B cell (primary cell): Measurements from ENCODE around the gene SMURF1. TPM values are rescaled to one million over a fixed set of nuclear protein-coding genes. Genes with fewer than 3 reads are reported as not detected.

ENCODE experiments used
- ATAC-seq: fragments of 200-7000 bp; cut with Tn5 transposase; one replicate; pipeline ENCODE4 v1.10.0; 2021; ENCODE audit warnings: low read depth, mild to moderate bottlenecking, moderate number of reproducible peaks, moderate library complexity
- CTCF ChIA-PET: fragments of 350-600 bp; sonication (Branson Sonifier 250); formaldehyde crosslinking; loops from one replicate; lab custom pipeline; 2021; ENCODE audit warnings: antibody characterized with exemption, inconsistent platforms; lab: Charles Lee
- POLR2A ChIA-PET: fragments of 350-600 bp; sonication (Branson Sonifier 250); formaldehyde crosslinking; loops from one replicate; lab custom pipeline; 2021; ENCODE audit warnings: antibody characterized with exemption; lab: Charles Lee
- DNase-seq: peaks from one replicate; pipeline ENCODE4 v3.0.0; 2013
- H2AFZ ChIP-seq: 2 replicates; pipeline ENCODE4 v1.6.1; 2012; ENCODE audit warnings: mild to moderate bottlenecking, low read depth, low read length; ENCODE audit not compliant: insufficient read depth, poor library complexity, severe bottlenecking
- H3K27ac ChIP-seq, 2 donors: 1 replicate in 1 of 2; 2 replicates in 1 of 2; pipeline ENCODE4 v1.5.1; 2012 to 2013; ENCODE audit warnings: low read length in 2 of 2, mild to moderate bottlenecking in 2 of 2, moderate library complexity in 1 of 2
- H3K27me3 ChIP-seq, 4 experiments: fragments of 200-600 bp in 1 of 4; sonication (generic) in 1 of 4; replicated peaks in 1 of 4; 1 replicate in 2 of 4; 2 replicates in 2 of 4; pipeline versions ENCODE4 v1.6.1 to v1.7.0; 2013 to 2016; ENCODE audit warnings: low read length in 3 of 4, mild to moderate bottlenecking in 2 of 4, mixed read lengths in 1 of 4, moderate library complexity in 1 of 4; ENCODE audit not compliant: insufficient read depth in 4 of 4, control insufficient read depth in 3 of 4; ENCODE audit errors: control extremely low read depth in 1 of 4
- H3K36me3 ChIP-seq, 2 experiments: replicated peaks in 1 of 2; 1 replicate in 1 of 2; 2 replicates in 1 of 2; pipeline versions ENCODE4 v1.6.1 to v1.7.1; 2013; ENCODE audit warnings: low read length in 1 of 2; ENCODE audit not compliant: insufficient read depth in 2 of 2, control insufficient read depth in 1 of 2; ENCODE audit errors: control extremely low read depth in 1 of 2, extremely low read depth in 1 of 2
- H3K4me1 ChIP-seq, 2 donors: fragments of 200-600 bp in 1 of 2; sonication (generic) in 1 of 2; 1 replicate in 1 of 2; 2 replicates in 1 of 2; pipeline versions ENCODE4 v1.5.1 to v1.6.1; 2013 to 2017; ENCODE audit warnings: low read length in 2 of 2; ENCODE audit not compliant: control insufficient read depth in 2 of 2, insufficient read depth in 2 of 2
- H3K4me2 ChIP-seq: replicated peaks from 2 replicates; pipeline ENCODE3; 2012; ENCODE audit warnings: mild to moderate bottlenecking, low read depth, low read length; ENCODE audit not compliant: poor library complexity, severe bottlenecking
- H3K4me3 ChIP-seq, 5 experiments: fragments of 200-600 bp in 1 of 5; sonication (generic) in 1 of 5; 1 replicate in 3 of 5; 2 replicates in 2 of 5; pipeline versions ENCODE4 v1.5.1 to v1.7.0; 2011 to 2016; ENCODE audit warnings: low read length in 4 of 5, mild to moderate bottlenecking in 4 of 5, low read depth in 2 of 5, control low read depth in 1 of 5, moderate library complexity in 1 of 5; ENCODE audit not compliant: insufficient read depth in 1 of 5; ENCODE audit errors: control extremely low read depth in 1 of 5, extremely low read depth in 1 of 5
- H3K79me2 ChIP-seq: fragments of 200-600 bp; sonication (generic); one replicate; pipeline ENCODE4 v1.6.0; 2016; ENCODE audit warnings: low read length; ENCODE audit not compliant: control insufficient read depth, insufficient read depth
- H3K9ac ChIP-seq: fragments of 200-600 bp; sonication (generic); 2 replicates; pipeline ENCODE4 v1.6.1; 2017; ENCODE audit warnings: mild to moderate bottlenecking, low read length, moderate library complexity
- H3K9me3 ChIP-seq, 3 donors: one replicate each; pipeline versions ENCODE4 v1.6.1 to v1.7.1; 2013; ENCODE audit warnings: low read length in 2 of 3; ENCODE audit not compliant: control insufficient read depth in 2 of 3, insufficient read depth in 1 of 3; ENCODE audit errors: control extremely low read depth in 1 of 3
- H4K20me1 ChIP-seq: 2 replicates; pipeline ENCODE4 v1.6.0; 2012; ENCODE audit warnings: mild to moderate bottlenecking, low read length; ENCODE audit not compliant: insufficient read depth, control insufficient read depth, poor library complexity, severe bottlenecking
- H3K27ac Mint-ChIP-seq: one replicate; pipeline ENCODE4 v1.8.0; 2021; ENCODE audit warnings: mixed read lengths
- H3K27me3 Mint-ChIP-seq: one replicate; pipeline ENCODE4 v1.8.0; 2021; ENCODE audit warnings: mixed read lengths
- H3K4me1 Mint-ChIP-seq: one replicate; pipeline ENCODE4 v1.8.0; 2021; ENCODE audit warnings: mixed read lengths
- H3K4me3 Mint-ChIP-seq: one replicate; pipeline ENCODE4 v1.8.0; 2021; ENCODE audit warnings: mixed read lengths
- H3K9me3 Mint-ChIP-seq: one replicate; pipeline ENCODE4 v1.8.0; 2022; ENCODE audit warnings: mixed read lengths; ENCODE audit not compliant: insufficient read depth
- EZH2 ChIP-seq: IDR thresholded peaks from 2 replicates; pipeline ENCODE4 v1.6.1; 2012; ENCODE audit warnings: borderline replicate concordance, low read depth, mild to moderate bottlenecking, moderate library complexity, low read length; ENCODE audit not compliant: insufficient read depth, poor library complexity, severe bottlenecking
- WGBS: methylation state at CpG from one replicate; pipeline ENCODE4 v1.1.5; 2013; ENCODE audit warnings: missing lambda C conversion rate; ENCODE audit not compliant: insufficient coverage; 5-methylcytosine and 5-hydroxymethylcytosine counted together
- intact Hi-C: fragments of 100-400 bp; cut with micrococcal nuclease; formaldehyde crosslinking; loops from one replicate; pipeline ENCODE4 v1.10.0; 2022
- polyA plus RNA-seq: library from polyadenylated mRNA; depleted of rRNA; stranded (reverse); fragments of >200 nt; gene quantifications from 2 replicates; pipeline ENCODE4 v1.2.3, GENCODE V29; 2012
- total RNA-seq, 2 donors: library from RNA; stranded (reverse); fragments of 120-200 nt in 1 of 2; gene quantifications; 1 replicate in 1 of 2; 2 replicates in 1 of 2; pipeline versions ENCODE4 v1.2.3 to v1.2.4, GENCODE V29; 2013 to 2022
- TF ChIP-seq, protein P1 (sequence below): fragments of 200-600 bp; IDR thresholded peaks from one replicate; pipeline ENCODE4 v1.8.0; 2022; ENCODE audit warnings: antibody characterized with exemption, mild to moderate bottlenecking

SMURF1 gene
- total and polyA plus RNA-seq, 2 donors (not counting 1 experiment from before 2014, with no cell fraction given): 7.5 to 28.6 TPM

DNA sequence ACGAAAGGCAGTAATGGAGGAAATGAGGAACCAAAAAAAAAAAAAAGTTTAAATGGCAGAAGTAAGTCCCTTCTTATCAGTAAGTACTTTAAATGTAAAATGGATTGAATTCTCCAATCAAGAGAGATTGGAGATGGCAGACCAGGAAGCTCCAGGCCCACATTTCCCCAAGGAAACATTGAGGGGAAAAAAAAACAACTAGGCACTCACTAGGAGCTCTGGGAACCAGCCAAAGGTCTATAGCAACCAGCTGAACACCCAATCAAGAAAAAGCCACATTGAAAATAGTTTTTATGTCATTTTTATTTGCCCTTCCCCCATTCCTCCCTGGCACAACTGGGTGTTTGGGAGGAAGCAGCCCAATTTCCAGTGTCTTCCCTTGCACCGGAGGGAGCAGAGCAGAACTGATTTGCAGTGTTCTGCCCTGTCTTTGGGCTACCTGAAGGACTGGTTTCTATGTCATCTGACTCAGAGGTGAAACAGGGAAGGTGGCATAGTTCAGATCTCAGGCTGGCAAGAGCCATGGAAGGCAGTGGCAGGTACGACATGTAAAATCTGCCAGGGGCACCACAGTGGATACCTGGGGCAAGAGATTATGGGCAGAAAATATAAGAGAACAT is 121.9 kb downstream of the SMURF1 start:
- Mint-ChIP-seq H3K4me3 (no peak overlapping the region), H3K27ac (no peak overlapping the region), H3K9me3 (no peaks in the 10 kb centered on the region), H3K4me1 (no peaks in the 10 kb centered on the region), H3K27me3 (no peaks in the 10 kb centered on the region)
- intact Hi-C loops: no loop called here
- H3K9me3 ChIP-seq: no peaks in the 10 kb centered on the region
- peaks cover 12% of the 10 kb centered on the region for H4K20me1 ChIP-seq
- ATAC-seq (no peak), DNase-seq (no peak)
- H3K27ac ChIP-seq: peak overlapping the region in 1 of 2 donors; percentile 23
- H3K4me1 ChIP-seq: no peaks in the 10 kb centered on the region
- no peak overlapping the region for H3K4me3 ChIP-seq
- no peak overlapping the region for H3K9ac ChIP-seq
- H3K36me3 ChIP-seq: peaks cover 0 to 16% of the 10 kb centered on the region in 2 experiments
- H3K27me3 ChIP-seq: no peaks in the 10 kb centered on the region
- H2AFZ ChIP-seq: no peak overlapping the region
- TF ChIP-seq, protein P1, sequence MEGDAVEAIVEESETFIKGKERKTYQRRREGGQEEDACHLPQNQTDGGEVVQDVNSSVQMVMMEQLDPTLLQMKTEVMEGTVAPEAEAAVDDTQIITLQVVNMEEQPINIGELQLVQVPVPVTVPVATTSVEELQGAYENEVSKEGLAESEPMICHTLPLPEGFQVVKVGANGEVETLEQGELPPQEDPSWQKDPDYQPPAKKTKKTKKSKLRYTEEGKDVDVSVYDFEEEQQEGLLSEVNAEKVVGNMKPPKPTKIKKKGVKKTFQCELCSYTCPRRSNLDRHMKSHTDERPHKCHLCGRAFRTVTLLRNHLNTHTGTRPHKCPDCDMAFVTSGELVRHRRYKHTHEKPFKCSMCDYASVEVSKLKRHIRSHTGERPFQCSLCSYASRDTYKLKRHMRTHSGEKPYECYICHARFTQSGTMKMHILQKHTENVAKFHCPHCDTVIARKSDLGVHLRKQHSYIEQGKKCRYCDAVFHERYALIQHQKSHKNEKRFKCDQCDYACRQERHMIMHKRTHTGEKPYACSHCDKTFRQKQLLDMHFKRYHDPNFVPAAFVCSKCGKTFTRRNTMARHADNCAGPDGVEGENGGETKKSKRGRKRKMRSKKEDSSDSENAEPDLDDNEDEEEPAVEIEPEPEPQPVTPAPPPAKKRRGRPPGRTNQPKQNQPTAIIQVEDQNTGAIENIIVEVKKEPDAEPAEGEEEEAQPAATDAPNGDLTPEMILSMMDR: no peak
- TF ChIP-seq EZH2: no peak
- WGBS: 90% methylated on average over 2 of the region's 3 CpGs
- no peak overlapping the region for H3K4me2 ChIP-seq
- ChIA-PET CTCF (interaction anchor here (1.0 kb wide), 1 partner anchor 16 kb away, joined by 4 read pairs; no protein-coding TSS in a partner anchor), POLR2A (no interaction called here)
- H3K79me2 ChIP-seq: peaks cover 5% of the 10 kb centered on the region

GRCh38 chr7:99020413-99020715 is 123.5 kb downstream of the SMURF1 start:
- ATAC-seq: no peak
- DNase-seq: no peak
- Histone ChIP-seq H3K4me2 (no peak overlapping the region), H3K27me3 (no peaks in the 10 kb centered on the region), H3K27ac (no peak overlapping the region), H3K4me1 (no peaks in the 10 kb centered on the region), H3K9ac (no peak overlapping the region), H2AFZ (no peak overlapping the region), H3K79me2 (peaks cover 10% of the 10 kb centered on the region), H3K4me3 (no peak overlapping the region), H4K20me1 (peaks cover 12% of the 10 kb centered on the region), H3K36me3 (peaks cover 0 to 20% of the 10 kb centered on the region in 2 experiments), H3K9me3 (no peaks in the 10 kb centered on the region)
- TF ChIP-seq, protein P1: no peak
- no peak for TF ChIP-seq EZH2
- ChIA-PET POLR2A (no interaction called here), CTCF (no interaction called here)
- Mint-ChIP-seq H3K4me3 (no peak overlapping the region), H3K4me1 (peaks cover 7% of the 10 kb centered on the region), H3K27me3 (no peaks in the 10 kb centered on the region), H3K9me3 (no peaks in the 10 kb centered on the region), H3K27ac (no peak overlapping the region)
- intact Hi-C loops: no loop called here
- no CpG with 5 or more reads among the region's 3 CpGs for WGBS
